Endothelial cell of umbilical vein (primary cell): ENCODE measurements around the gene KCNJ16. TPM values are rescaled to one million over a fixed set of nuclear protein-coding genes. Genes with fewer than 3 reads are reported as not detected.
A peak's percentile ranks its signal among the peaks of the same experiment; 100 is the strongest.

Experiments
- BruUV-seq: library from RNA; stranded (reverse); fragments of 400-500 nt; replicated peaks from 2 replicates; lab custom pipeline; 2021; lab: Mats Ljungman, UMichigan
- CTCF ChIA-PET: fragments of 300-600, 350-600 bp; sonication (Branson Sonifier 250); formaldehyde crosslinking; loops from one replicate; lab custom pipeline; 2021; ENCODE audit warnings: antibody characterized with exemption, inconsistent platforms; lab: Charles Lee
- POLR2A ChIA-PET: fragments of 300-600, 350-600 bp; sonication (Branson Sonifier 250); formaldehyde crosslinking; loops from one replicate; lab custom pipeline; 2021; ENCODE audit warnings: antibody characterized with exemption, inconsistent platforms; lab: Charles Lee
- DNase-seq: peaks from one replicate; pipeline ENCODE4 v3.0.0-alpha.2; 2011; ENCODE audit warnings: low read depth, low spot score
- FAIRE-seq: peaks from 2 replicates; lab custom pipeline; 2011; peaks lifted over from hg19 to GRCh38; lab: Jason Lieb, UNC
- H2AFZ ChIP-seq: 2 replicates; pipeline ENCODE4 v1.6.0; 2012; ENCODE audit warnings: low read depth, low read length, control low read depth, inconsistent platforms
- H3K27ac ChIP-seq: 2 replicates; pipeline ENCODE4 v1.5.1; 2011; ENCODE audit warnings: low read depth, mild to moderate bottlenecking, control low read depth, low read length, moderate library complexity; ENCODE audit not compliant: insufficient read depth
- H3K27me3 ChIP-seq, 2 experiments: 2 replicates each; pipeline versions ENCODE4 v1.6.0 to v1.6.1; 2011; ENCODE audit warnings: low read length in 2 of 2, mixed read lengths in 1 of 2; ENCODE audit not compliant: control insufficient read depth in 2 of 2, insufficient read depth in 2 of 2
- H3K36me3 ChIP-seq, 2 experiments: 2 replicates in 1 of 2; 3 replicates in 1 of 2; pipeline ENCODE4 v1.5.1; 2011; ENCODE audit warnings: low read length in 2 of 2, mild to moderate bottlenecking in 1 of 2, moderate library complexity in 1 of 2; ENCODE audit not compliant: control insufficient read depth in 2 of 2, insufficient read depth in 2 of 2; ENCODE audit errors: extremely low read depth in 1 of 2
- H3K4me1 ChIP-seq: 3 replicates; pipeline ENCODE4 v1.5.1; 2011; ENCODE audit warnings: mild to moderate bottlenecking, low read length; ENCODE audit not compliant: control insufficient read depth, insufficient read depth; ENCODE audit errors: extremely low read depth
- H3K4me2 ChIP-seq: 2 replicates; pipeline ENCODE4 v1.6.1; 2011; ENCODE audit warnings: low read length, control low read depth, mixed read lengths; ENCODE audit not compliant: insufficient read depth
- H3K4me3 ChIP-seq, 3 experiments: fragments of 200-600 bp in 1 of 3; sonication (generic), shearing (Covaris generic) in 1 of 3; replicated peaks in 1 of 3; 2 replicates each; pipeline ENCODE4 v1.5.1; 2011 to 2016; ENCODE audit warnings: control low read depth in 3 of 3, low read length in 3 of 3, mild to moderate bottlenecking in 2 of 3, inconsistent platforms in 1 of 3, low read depth in 1 of 3, moderate library complexity in 1 of 3; ENCODE audit not compliant: insufficient read depth in 1 of 3
- H3K79me2 ChIP-seq: 2 replicates; pipeline ENCODE4 v1.6.0; 2012; ENCODE audit warnings: low read length, inconsistent platforms; ENCODE audit not compliant: control insufficient read depth, insufficient read depth
- H3K9ac ChIP-seq: replicated peaks from 2 replicates; pipeline ENCODE3; 2011; ENCODE audit warnings: low read length, control low read depth; ENCODE audit not compliant: insufficient read depth; ENCODE audit errors: extremely low read depth
- H3K9me1 ChIP-seq: replicated peaks from 3 replicates; pipeline ENCODE4 v1.6.0; 2011; ENCODE audit warnings: mild to moderate bottlenecking, low read length; ENCODE audit not compliant: control insufficient read depth, insufficient read depth; ENCODE audit errors: extremely low read depth
- H3K9me3 ChIP-seq: replicated peaks from 2 replicates; pipeline ENCODE4 v1.5.1; 2012; ENCODE audit warnings: low read length, inconsistent platforms; ENCODE audit not compliant: control insufficient read depth, insufficient read depth
- H4K20me1 ChIP-seq: replicated peaks from 2 replicates; pipeline ENCODE3; 2011; ENCODE audit warnings: mild to moderate bottlenecking, low read length; ENCODE audit not compliant: control insufficient read depth, insufficient read depth; ENCODE audit errors: extremely low read depth
- EZH2 ChIP-seq: IDR thresholded peaks from 2 replicates; pipeline ENCODE4 v1.6.1; 2012; ENCODE audit warnings: borderline replicate concordance, low read depth, mild to moderate bottlenecking, moderate library complexity, low read length, inconsistent platforms; ENCODE audit not compliant: severe bottlenecking
- FOS ChIP-seq: IDR thresholded peaks from 2 replicates; pipeline ENCODE4 v1.6.1; 2011; ENCODE audit warnings: mild to moderate bottlenecking, low read length, moderate library complexity, borderline replicate concordance; ENCODE audit not compliant: insufficient read depth
- GATA2 ChIP-seq: IDR thresholded peaks from 2 replicates; pipeline ENCODE4 v1.7.0; 2011; ENCODE audit warnings: low read depth, mild to moderate bottlenecking, moderate library complexity, mixed read lengths, low read length; ENCODE audit not compliant: insufficient read length, insufficient read depth
- JUN ChIP-seq: IDR thresholded peaks from 2 replicates; pipeline ENCODE4 v1.6.1; 2011; ENCODE audit warnings: borderline replicate concordance, low read depth; ENCODE audit not compliant: insufficient read length, insufficient read depth
- MYC ChIP-seq: IDR thresholded peaks from one replicate; pipeline ENCODE4 v1.6.1; 2011; ENCODE audit warnings: mild to moderate bottlenecking, low read depth, low read length
- POLR2A ChIP-seq: IDR thresholded peaks from 2 replicates; pipeline ENCODE4 v1.6.1; 2012; ENCODE audit warnings: low read depth, mild to moderate bottlenecking, control low read depth, low read length
- POLR2AphosphoS5 ChIP-seq: IDR thresholded peaks from 2 replicates; pipeline ENCODE4 v1.6.1; 2012; ENCODE audit warnings: low read depth, mild to moderate bottlenecking, control low read depth, low read length, moderate library complexity; ENCODE audit not compliant: insufficient read depth
- dilution Hi-C: fragments of 300-500 bp; cut with MboI; formaldehyde crosslinking; loops from one replicate; pipeline ENCODE4 v1.15.0; 2019; ENCODE audit warnings: low sequenced_read_pairs; ENCODE audit not compliant: extremely low pct_ligation_motif_present
- intact Hi-C: fragments of 100-400 bp; cut with micrococcal nuclease; formaldehyde crosslinking; loops from one replicate; pipeline ENCODE4 v1.10.0; 2022
- polyA plus RNA-seq, 4 experiments: library from polyadenylated mRNA; depleted of rRNA in 3 of 4; stranded (reverse) in 3 of 4; unstranded in 1 of 4; fragments of >200 nt; gene quantifications; 2 replicates each; pipeline versions ENCODE4 v1.2.1 to v1.2.3, GENCODE V29; 2011 to 2012; ENCODE audit warnings: missing spikeins in 1 of 4
- total RNA-seq: library from RNA; stranded (reverse); gene quantifications from 2 replicates; pipeline ENCODE4 v1.2.3, GENCODE V29; 2021
- TF ChIP-seq, protein P1 (sequence below): IDR thresholded peaks from 2 replicates; pipeline ENCODE4 v1.6.1; 2011; ENCODE audit not compliant: insufficient read depth, insufficient read length
- TF ChIP-seq, protein P2 (sequence below), 2 donors: IDR thresholded peaks; 1 replicate in 1 of 2; 2 replicates in 1 of 2; pipeline ENCODE4 v1.5.1; 2011; ENCODE audit warnings: low read length in 2 of 2, mild to moderate bottlenecking in 2 of 2, moderate library complexity in 2 of 2, control low read depth in 1 of 2, inconsistent platforms in 1 of 2, low read depth in 1 of 2; ENCODE audit not compliant: insufficient read depth in 1 of 2; ENCODE audit errors: extremely low read depth in 1 of 2

KCNJ16 gene
- total and polyA plus RNA-seq, 2 donors (not counting 3 experiments of a cell fraction or from before 2014, with no cell fraction given) = 0.07 TPM; not detected in 1

DNA sequence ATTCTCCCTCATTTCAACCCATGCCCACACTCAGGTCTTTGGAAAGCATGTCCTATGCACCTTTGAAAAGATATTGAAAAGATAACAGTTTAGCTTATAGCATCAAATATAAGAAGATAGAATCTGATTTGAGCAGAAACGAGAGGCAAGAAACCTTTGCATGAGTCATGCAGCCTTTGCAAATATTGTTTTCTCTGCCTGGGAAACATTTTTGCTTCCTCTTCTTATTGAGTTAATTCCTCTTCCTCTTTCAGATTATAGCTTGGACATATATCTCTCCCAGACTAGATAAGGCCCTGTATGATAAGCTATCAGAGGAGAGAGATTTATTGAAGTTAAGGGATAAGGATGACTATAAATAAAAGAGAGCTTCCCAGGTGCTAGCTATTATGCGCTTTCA, 48.2 kb downstream of the KCNJ16 start:
- Histone ChIP-seq H3K27ac (no peak overlapping the region), H3K9ac (no peak overlapping the region), H3K36me3 (no peaks in the 10 kb centered on the region), H3K9me3 (no peaks in the 10 kb centered on the region), H3K79me2 (no peaks in the 10 kb centered on the region), H4K20me1 (no peaks in the 10 kb centered on the region), H3K9me1 (no peaks in the 10 kb centered on the region), H2AFZ (no peak overlapping the region), H3K4me2 (no peak overlapping the region), H3K4me3 (no peak overlapping the region), H3K27me3 (no peaks in the 10 kb centered on the region), H3K4me1 (peaks cover 36% of the 10 kb centered on the region)
- CTCF ChIA-PET = interaction anchor here (0.6 to 3.0 kb wide), 7 partner anchors 8 to 516 kb away, joined by 3 to 14 read pairs (median 5); no protein-coding TSS in a partner anchor
- BruUV-seq = no TSS peak
- DNase-seq (peak; percentile 56), FAIRE-seq (no peak)
- intact Hi-C loops = no loop called here
- POLR2A ChIA-PET = interaction anchor here (1.6 kb wide), 1 partner anchor 13 kb away, joined by 4 read pairs; no protein-coding TSS in a partner anchor
- dilution Hi-C loops = no loop called here
- TF ChIP-seq GATA2 (peak; percentile 52), POLR2A (no peak), EZH2 (no peak), MYC (no peak), POLR2AphosphoS5 (no peak), FOS (peak; percentile 90), JUN (peak; percentile 30)
- TF ChIP-seq, protein P1, sequence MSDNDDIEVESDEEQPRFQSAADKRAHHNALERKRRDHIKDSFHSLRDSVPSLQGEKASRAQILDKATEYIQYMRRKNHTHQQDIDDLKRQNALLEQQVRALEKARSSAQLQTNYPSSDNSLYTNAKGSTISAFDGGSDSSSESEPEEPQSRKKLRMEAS = no peak
- TF ChIP-seq, protein P2, sequence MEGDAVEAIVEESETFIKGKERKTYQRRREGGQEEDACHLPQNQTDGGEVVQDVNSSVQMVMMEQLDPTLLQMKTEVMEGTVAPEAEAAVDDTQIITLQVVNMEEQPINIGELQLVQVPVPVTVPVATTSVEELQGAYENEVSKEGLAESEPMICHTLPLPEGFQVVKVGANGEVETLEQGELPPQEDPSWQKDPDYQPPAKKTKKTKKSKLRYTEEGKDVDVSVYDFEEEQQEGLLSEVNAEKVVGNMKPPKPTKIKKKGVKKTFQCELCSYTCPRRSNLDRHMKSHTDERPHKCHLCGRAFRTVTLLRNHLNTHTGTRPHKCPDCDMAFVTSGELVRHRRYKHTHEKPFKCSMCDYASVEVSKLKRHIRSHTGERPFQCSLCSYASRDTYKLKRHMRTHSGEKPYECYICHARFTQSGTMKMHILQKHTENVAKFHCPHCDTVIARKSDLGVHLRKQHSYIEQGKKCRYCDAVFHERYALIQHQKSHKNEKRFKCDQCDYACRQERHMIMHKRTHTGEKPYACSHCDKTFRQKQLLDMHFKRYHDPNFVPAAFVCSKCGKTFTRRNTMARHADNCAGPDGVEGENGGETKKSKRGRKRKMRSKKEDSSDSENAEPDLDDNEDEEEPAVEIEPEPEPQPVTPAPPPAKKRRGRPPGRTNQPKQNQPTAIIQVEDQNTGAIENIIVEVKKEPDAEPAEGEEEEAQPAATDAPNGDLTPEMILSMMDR (IDR thresholded peaks at IDR 0.05; ENCODE audit: extremely low read depth in 1 of 2, insufficient read depth in 1 of 2, low read depth in 1 of 2, low read length in 2 of 2) = no peak
